Neural crest cell (in vitro differentiated cells): ENCODE data around the gene SERGEF. TPM values are rescaled to one million over a fixed set of nuclear protein-coding genes. Genes with fewer than 3 reads are reported as not detected.
"Not testable (repeated sequence)": the region's sequence is repeated elsewhere in the genome, so short reads cannot be mapped to it uniquely, and the experiment has no call there.

ENCODE experiments used
- DNase-seq: peaks from one replicate; pipeline ENCODE4 v3.0.0; 2021; ENCODE audit warnings: low read depth, mixed read lengths, low spot score
- H3K27ac Mint-ChIP-seq: one replicate; pipeline ENCODE4 v1.8.0; 2021; ENCODE audit warnings: mild to moderate bottlenecking, mixed read lengths; ENCODE audit not compliant: unreplicated experiment
- H3K27me3 Mint-ChIP-seq: 2 replicates; pipeline ENCODE4 v1.8.0; 2021; ENCODE audit warnings: low read depth, mild to moderate bottlenecking, mixed read lengths
- H3K36me3 Mint-ChIP-seq: 2 replicates; pipeline ENCODE4 v1.8.0; 2021; ENCODE audit warnings: low read depth, mild to moderate bottlenecking, mixed read lengths
- H3K4me1 Mint-ChIP-seq: 2 replicates; pipeline ENCODE4 v1.8.0; 2021; ENCODE audit warnings: mixed read lengths
- H3K4me3 Mint-ChIP-seq: one replicate; pipeline ENCODE4 v1.8.0; 2021; ENCODE audit warnings: mild to moderate bottlenecking, mixed read lengths
- H3K9me3 Mint-ChIP-seq: 2 replicates; pipeline ENCODE4 v1.8.0; 2021; ENCODE audit warnings: mixed read lengths
- CTCF ChIP-seq: fragments of 200-600 bp; sonication (generic); conservative IDR thresholded peaks from 2 replicates; pipeline ENCODE4 v1.5.0; 2021; ENCODE audit warnings: antibody characterized with exemption, mild to moderate bottlenecking
- total RNA-seq: library from RNA; stranded (reverse); gene quantifications from 2 replicates; pipeline ENCODE4 v1.2.1, GENCODE V29; 2021

Gene SERGEF
- total RNA-seq, 1 donor from 2014 or later, result 29.6 TPM

GRCh38 chr11:17898071-17898470 is 114.8 kb downstream of the SERGEF start:
- Mint-ChIP-seq H3K36me3 (no peaks in the 10 kb centered on the region), H3K9me3 (no peaks in the 10 kb centered on the region), H3K4me3 (no peak overlapping the region), H3K4me1 (no peaks in the 10 kb centered on the region), H3K27ac (no peak overlapping the region), H3K27me3 (no peaks in the 10 kb centered on the region)
- TF ChIP-seq CTCF, result no peak
- no peak for DNase-seq

- Mint-ChIP-seq H3K36me3 (no peaks in the 10 kb centered on the region), H3K27me3 (no peaks in the 10 kb centered on the region), H3K4me3 (no peak overlapping the region), H3K9me3 (no peaks in the 10 kb centered on the region), H3K4me1 (no peaks in the 10 kb centered on the region), H3K27ac (no peak overlapping the region)
- TF ChIP-seq CTCF, result no peak
- DNase-seq, result no peak
Measured at GRCh38 chr11:17897495-17897894, 115.4 kb downstream of the SERGEF start.

- not testable (repeated sequence) for H3K9me3 Mint-ChIP-seq, DNase-seq, H3K27ac Mint-ChIP-seq, H3K4me1 Mint-ChIP-seq, H3K27me3 Mint-ChIP-seq, H3K36me3 Mint-ChIP-seq, H3K4me3 Mint-ChIP-seq
Measured at GRCh38 chr11:17896496-17897151, 116.2 kb downstream of the SERGEF start.

- H3K9me3 Mint-ChIP-seq, result no peaks in the 10 kb centered on the region
- no peak overlapping the region for H3K4me3 Mint-ChIP-seq
- no peaks in the 10 kb centered on the region for H3K27me3 Mint-ChIP-seq
- H3K27ac Mint-ChIP-seq, result no peak overlapping the region
- no peak for DNase-seq
- H3K4me1 Mint-ChIP-seq, result no peaks in the 10 kb centered on the region
- no peak for TF ChIP-seq CTCF
- no peaks in the 10 kb centered on the region for H3K36me3 Mint-ChIP-seq
Measured at GRCh38 chr11:17894929-17895658, 117.8 kb downstream of the SERGEF start.

GRCh38 chr11:17892409-17892808 is 120.4 kb downstream of the SERGEF start:
- no peak for TF ChIP-seq CTCF
- Mint-ChIP-seq H3K9me3 (no peaks in the 10 kb centered on the region), H3K27ac (no peak overlapping the region)

GRCh38 chr11:17890325-17890724 is 122.5 kb downstream of the SERGEF start:
- peaks cover 14% of the 10 kb centered on the region for H3K4me1 Mint-ChIP-seq
- no peak for DNase-seq
- no peaks in the 10 kb centered on the region for H3K27me3 Mint-ChIP-seq
- no peak overlapping the region for H3K4me3 Mint-ChIP-seq
- H3K36me3 Mint-ChIP-seq, result no peaks in the 10 kb centered on the region
- no peaks in the 10 kb centered on the region for H3K9me3 Mint-ChIP-seq
- no peak overlapping the region for H3K27ac Mint-ChIP-seq
- no peak for TF ChIP-seq CTCF

More at GRCh38 chr11:17892409-17892808, 120.4 kb downstream of the SERGEF start:
- Mint-ChIP-seq H3K4me1 (peaks cover 11% of the 10 kb centered on the region), H3K4me3 (no peak overlapping the region), H3K36me3 (no peaks in the 10 kb centered on the region), H3K27me3 (no peaks in the 10 kb centered on the region)
- no peak for DNase-seq
